ENCODE measurements around the gene LCK.

Gene LCK

GRCh38 chr1:32316903-32317277 is 65.8 kb downstream of the LCK start:
- in situ Hi-C loops (cut with MboI; ENCODE audit: low sequenced_read_pairs), result no loop called here

GRCh38 chr1:32318127-32318869 is 67.2 kb downstream of the LCK start:
- in situ Hi-C loops (cut with MboI; ENCODE audit: low sequenced_read_pairs), result no loop called here

- in situ Hi-C loops (cut with MboI; ENCODE audit: low sequenced_read_pairs), result no loop called here
Observed at GRCh38 chr1:32321712-32322291, 70.7 kb downstream of the LCK start.

- in situ Hi-C loops (cut with MboI; ENCODE audit: low sequenced_read_pairs), result no loop called here
Observed at GRCh38 chr1:32327204-32327603, 76.1 kb downstream of the LCK start.

- in situ Hi-C loops (cut with MboI; ENCODE audit: low sequenced_read_pairs), result no loop called here
Observed at GRCh38 chr1:32329931-32330466, 78.9 kb downstream of the LCK start.

DNA sequence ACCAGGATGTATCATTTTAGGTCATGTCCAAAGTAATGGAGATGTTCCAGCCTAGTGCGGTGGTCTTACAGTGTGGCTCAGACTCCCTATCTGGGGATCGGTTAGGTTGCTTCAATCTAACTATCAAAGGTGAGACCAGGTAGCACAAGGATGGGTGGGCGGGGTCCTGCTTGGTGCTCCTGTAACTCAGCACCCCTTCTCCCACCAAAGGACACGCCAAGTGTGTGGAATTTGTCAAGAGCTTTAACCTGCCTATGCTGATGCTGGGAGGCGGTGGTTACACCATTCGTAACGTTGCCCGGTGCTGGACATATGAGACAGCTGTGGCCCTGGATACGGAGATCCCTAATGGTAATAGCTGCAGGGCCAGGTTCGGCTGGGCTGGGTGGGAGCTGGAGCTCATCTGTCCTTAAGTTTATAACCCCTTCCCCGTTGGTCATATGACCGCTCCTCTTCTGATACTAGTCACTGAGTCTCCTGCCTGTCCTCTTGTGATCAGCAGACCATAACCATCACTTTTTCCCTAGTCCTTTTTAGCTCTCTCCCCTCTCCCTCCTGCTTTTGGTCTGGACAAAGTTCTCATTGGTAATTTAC is 79.6 kb downstream of the LCK start:
- in situ Hi-C loops (cut with MboI; ENCODE audit: low sequenced_read_pairs), result no loop called here

DNA sequence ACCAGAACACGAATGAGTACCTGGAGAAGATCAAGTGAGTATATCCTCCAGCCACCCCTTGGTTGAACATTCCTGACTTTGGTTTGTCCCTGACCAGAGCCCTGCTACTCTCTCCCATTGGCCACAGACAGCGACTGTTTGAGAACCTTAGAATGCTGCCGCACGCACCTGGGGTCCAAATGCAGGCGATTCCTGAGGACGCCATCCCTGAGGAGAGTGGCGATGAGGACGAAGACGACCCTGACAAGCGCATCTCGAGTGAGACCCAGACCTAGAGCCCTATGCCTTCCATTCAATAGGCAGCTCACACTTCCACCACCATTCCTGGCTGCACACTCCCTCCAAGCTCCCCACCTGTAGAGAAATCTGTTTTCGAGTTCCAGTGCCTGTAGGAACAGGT is 80.5 kb downstream of the LCK start:
- in situ Hi-C loops (cut with MboI; ENCODE audit: low sequenced_read_pairs), result no loop called here

- in situ Hi-C loops (cut with MboI; ENCODE audit: low sequenced_read_pairs), result no loop called here
Observed at GRCh38 chr1:32332290-32333079, 81.4 kb downstream of the LCK start.

GRCh38 chr1:32333251-32333963 is 82.3 kb downstream of the LCK start:
- in situ Hi-C loops (cut with MboI; ENCODE audit: low sequenced_read_pairs), result no loop called here

DNA sequence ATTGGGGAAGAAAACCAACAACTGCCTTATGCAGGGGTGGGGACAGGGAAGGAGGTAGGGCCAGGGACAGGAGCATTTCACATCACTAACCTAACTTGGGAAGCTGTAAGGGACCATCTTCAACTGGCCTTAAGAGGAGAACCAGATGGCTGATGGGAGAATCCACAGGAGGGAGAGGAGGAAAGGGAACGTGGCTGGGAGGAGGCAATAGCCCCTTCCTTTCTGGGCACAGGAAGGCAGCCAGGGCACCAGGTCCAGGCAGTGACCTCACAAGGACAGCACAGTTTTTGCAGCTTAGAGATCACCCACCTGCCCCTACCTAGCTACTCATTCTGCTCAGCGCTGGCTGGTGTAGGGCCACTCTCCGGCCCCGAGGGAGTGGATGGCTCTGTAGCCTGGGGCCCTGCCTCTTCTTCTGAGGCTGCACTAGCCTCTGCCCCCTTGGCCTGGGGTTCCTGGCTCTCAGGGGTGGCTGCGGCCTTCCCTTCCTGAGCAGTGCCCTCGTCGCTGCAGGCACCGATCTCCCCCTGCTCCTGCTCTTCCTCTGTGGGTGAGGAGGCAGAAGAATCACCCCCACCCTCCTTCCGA is 83.3 kb downstream of the LCK start:
- in situ Hi-C loops (cut with MboI; ENCODE audit: low sequenced_read_pairs), result no loop called here

DNA sequence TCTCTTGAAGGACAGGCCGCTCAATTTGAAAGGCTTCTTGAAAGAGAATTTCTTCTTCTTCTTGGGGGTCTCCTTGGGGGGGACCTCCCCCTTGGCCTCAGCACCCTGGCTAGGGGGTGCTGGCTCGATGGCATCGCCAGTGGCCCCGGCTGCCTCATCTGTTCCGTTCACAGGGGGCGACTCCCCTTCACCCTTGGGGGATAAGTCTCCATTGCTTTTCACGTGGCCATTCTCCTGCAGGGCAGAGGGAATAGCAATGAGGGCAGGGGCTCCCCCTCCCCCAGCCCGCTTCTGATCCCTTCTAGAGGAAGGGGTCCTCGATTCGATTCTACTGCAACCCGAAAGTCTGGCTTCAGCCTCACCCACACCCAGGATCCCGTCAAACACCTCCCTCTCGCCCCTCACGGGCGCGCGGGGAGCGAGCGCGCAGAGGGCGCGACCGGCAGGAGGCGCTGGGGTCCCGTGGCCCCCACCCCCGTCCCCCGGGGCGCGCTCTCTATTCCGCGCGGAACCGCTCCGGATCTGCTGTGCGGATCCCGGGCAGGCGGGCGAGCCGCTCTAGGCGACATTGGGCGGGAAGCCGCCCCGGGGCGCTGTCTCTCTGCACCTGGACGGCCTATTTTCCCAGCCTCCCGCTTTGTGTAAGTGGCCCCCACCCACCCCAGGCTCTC is 83.9 kb downstream of the LCK start:
- in situ Hi-C loops (cut with MboI; ENCODE audit: low sequenced_read_pairs), result no loop called here

- in situ Hi-C loops (cut with MboI; ENCODE audit: low sequenced_read_pairs), result no loop called here
Observed at GRCh38 chr1:32335535-32335789, 84.4 kb downstream of the LCK start.
